Measurements from ENCODE around the gene C2orf72.

DNA sequence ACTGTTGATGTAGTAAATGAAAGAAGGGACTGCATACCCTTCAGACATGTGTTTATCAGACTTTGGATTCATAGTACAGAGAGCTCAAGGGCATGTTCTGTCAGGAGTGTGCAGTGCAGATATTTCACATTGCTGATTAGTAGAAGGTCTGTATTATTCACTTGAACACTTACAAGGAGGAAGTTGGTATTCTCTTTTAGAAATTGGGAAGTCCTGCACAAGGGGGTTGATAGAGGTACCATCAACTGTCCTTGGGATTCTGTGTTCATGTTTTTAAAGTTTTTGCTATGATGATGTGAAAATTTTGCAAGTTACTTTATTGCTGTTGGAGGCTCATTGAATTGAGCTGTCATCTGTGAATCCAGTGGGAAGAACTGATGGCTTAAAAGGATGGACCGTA, 26.0 kb downstream of the C2orf72 start:
- no peak for TF ChIP-seq POLR2A (IDR thresholded peaks at IDR 0.05)
- TF ChIP-seq, protein P1, sequence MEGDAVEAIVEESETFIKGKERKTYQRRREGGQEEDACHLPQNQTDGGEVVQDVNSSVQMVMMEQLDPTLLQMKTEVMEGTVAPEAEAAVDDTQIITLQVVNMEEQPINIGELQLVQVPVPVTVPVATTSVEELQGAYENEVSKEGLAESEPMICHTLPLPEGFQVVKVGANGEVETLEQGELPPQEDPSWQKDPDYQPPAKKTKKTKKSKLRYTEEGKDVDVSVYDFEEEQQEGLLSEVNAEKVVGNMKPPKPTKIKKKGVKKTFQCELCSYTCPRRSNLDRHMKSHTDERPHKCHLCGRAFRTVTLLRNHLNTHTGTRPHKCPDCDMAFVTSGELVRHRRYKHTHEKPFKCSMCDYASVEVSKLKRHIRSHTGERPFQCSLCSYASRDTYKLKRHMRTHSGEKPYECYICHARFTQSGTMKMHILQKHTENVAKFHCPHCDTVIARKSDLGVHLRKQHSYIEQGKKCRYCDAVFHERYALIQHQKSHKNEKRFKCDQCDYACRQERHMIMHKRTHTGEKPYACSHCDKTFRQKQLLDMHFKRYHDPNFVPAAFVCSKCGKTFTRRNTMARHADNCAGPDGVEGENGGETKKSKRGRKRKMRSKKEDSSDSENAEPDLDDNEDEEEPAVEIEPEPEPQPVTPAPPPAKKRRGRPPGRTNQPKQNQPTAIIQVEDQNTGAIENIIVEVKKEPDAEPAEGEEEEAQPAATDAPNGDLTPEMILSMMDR (IDR thresholded peaks at IDR 0.05) = no peak
